NT2/D1 (cell line): Measurements from ENCODE around the gene PNPLA3.

Experiments used
- SUZ12 ChIP-seq: IDR thresholded peaks from 2 replicates; pipeline ENCODE4 v1.6.1; 2011; ENCODE audit not compliant: insufficient read length, insufficient read depth; ENCODE audit errors: extremely low read depth
- ZNF274 ChIP-seq: IDR thresholded peaks from 2 replicates; pipeline ENCODE4 v1.6.1; 2011; ENCODE audit warnings: mild to moderate bottlenecking, low read depth, low read length

DNA sequence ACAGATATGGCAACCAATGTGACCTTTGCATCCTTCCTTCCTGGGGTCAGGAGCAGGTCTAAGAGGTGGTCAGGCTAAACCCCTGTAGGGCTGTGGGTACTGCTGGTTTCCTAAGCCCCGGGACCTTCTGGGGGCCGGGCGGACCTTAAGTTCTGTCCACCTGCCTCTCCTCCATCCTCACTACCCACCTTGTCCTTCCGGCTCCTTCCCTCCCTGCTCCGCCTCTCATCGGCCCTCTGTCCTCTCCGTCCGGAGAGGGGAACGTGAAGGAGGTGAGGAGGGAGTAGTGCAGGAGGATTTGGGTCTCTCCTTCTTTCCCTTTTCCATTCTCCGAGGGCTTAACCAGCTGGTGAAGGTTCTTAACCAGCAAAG, 72.2 kb downstream of the PNPLA3 start:
- TF ChIP-seq ZNF274 = no peak
- TF ChIP-seq SUZ12 = no peak
